HG02678 (cell line): ENCODE data around the gene TDRD9.

ENCODE experiments used
- ATAC-seq: cut with Tn5 transposase; IDR thresholded peaks from one replicate; pipeline ENCODE4 v1.9.1; 2021; ENCODE audit warnings: mild to moderate bottlenecking, moderate library complexity; ENCODE audit not compliant: unreplicated experiment

The TDRD9 gene

GRCh38 chr14:104087981-104088850 is 160.0 kb downstream of the TDRD9 start:
- no peak for ATAC-seq

GRCh38 chr14:104090071-104090748 is 162.0 kb downstream of the TDRD9 start:
- ATAC-seq = no peak

- ATAC-seq = no peak
Measured at GRCh38 chr14:104091061-104091926, 163.0 kb downstream of the TDRD9 start.

DNA sequence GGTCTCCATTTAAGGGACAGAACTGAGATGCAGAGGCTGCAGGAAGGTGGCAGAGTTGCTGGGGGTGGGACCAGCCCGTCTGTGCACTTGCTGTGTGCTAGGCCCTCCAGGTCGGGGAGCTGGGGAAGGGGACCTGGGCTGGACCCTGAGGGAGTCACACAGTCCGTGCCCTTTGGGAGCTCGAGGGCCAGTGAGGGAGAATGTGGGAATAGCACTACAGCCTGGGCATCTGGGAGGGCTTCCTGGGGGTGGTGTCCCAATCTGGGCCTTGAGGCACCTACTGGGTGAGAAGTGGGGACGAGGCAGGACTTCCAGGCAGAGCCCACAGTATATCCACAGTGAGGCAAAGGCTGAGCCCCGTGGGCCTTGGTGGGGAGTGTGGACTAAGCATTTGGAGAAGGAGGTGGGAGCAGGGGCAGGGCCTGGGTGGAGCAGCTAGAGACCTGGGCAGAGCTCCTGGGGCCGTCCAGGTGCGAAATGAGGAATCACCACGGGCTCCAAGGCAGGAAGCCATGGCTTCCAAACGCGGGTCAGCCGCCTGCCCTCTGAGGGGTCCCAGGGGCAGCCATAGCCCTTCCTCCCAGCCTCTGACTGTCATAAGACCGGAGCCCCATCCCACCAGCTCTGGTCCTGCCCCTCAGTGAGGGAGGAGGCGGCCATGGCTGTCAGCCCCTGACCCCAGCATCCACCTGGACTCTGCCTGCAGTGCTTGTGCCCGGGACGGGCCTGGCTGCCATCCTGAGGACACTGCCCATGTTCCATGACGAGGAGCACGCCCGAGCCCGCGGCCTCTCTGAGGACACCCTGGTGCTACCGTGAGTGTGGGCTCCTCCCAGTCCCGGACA is 163.9 kb downstream of the TDRD9 start:
- no peak for ATAC-seq

DNA sequence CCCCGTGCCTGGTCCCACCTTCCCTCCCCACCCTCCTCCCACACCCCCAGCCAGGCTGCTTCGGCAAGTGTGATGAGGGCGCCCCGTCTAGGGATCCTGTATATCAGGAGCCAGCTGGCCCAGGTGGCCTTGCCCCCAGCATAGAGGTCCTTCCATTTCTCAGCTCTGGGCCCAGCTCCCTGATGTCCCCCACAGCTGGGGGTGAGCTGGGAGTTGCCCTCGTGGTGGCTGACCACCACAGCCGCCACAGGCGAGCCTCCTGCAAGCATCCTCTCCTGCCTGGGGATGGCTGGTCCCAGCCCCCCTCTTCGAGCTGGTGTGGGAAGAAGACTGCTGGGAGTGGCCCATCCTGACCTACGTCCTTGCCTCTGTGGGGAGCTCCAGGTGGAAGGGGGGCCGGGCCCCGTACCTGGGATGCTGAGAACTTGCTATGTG is 164.7 kb downstream of the TDRD9 start:
- ATAC-seq = no peak

GRCh38 chr14:104093366-104094055 is 165.3 kb downstream of the TDRD9 start:
- no peak for ATAC-seq

GRCh38 chr14:104094056-104094708 is 165.9 kb downstream of the TDRD9 start:
- ATAC-seq = no peak

DNA sequence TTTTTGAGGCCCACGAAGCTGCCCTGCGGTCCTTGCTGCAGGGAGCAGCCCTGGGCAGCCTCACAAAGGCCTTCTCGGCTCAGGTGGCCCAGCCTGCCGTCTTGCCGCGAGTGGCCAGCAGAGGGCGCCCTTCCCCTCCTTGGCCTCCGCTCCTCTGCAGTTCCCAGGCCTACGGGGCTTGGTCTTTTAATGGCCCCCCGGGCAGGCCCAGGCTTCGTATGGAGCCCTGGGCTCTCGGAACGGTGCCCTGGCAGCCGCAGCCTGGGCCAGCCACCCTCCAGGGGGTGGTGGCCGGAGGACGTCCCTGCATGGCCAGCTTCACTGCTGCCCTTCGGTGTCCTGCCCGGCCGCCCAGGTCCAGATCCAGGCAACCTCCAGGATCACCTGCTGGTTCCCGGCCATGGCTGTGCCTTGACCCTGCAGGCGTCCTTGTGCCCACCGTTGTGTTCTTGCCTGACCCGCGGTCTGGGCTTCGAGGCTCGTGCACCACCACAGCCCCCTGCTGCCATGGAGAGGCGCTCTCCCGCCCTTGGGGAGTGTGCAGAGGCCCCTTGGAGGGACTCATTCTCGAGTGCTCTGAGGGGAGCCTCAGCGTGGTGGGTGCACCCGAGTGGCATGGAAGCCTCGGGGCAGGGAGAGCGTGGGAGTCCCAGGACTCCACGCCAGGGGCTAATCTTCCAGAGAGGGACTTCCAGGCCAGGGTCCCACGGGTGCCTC is 166.6 kb downstream of the TDRD9 start:
- no peak for ATAC-seq

GRCh38 chr14:104095426-104096310 is 167.4 kb downstream of the TDRD9 start:
- no peak for ATAC-seq

- ATAC-seq = no peak
Measured at GRCh38 chr14:104096318-104096717, 168.1 kb downstream of the TDRD9 start.

DNA sequence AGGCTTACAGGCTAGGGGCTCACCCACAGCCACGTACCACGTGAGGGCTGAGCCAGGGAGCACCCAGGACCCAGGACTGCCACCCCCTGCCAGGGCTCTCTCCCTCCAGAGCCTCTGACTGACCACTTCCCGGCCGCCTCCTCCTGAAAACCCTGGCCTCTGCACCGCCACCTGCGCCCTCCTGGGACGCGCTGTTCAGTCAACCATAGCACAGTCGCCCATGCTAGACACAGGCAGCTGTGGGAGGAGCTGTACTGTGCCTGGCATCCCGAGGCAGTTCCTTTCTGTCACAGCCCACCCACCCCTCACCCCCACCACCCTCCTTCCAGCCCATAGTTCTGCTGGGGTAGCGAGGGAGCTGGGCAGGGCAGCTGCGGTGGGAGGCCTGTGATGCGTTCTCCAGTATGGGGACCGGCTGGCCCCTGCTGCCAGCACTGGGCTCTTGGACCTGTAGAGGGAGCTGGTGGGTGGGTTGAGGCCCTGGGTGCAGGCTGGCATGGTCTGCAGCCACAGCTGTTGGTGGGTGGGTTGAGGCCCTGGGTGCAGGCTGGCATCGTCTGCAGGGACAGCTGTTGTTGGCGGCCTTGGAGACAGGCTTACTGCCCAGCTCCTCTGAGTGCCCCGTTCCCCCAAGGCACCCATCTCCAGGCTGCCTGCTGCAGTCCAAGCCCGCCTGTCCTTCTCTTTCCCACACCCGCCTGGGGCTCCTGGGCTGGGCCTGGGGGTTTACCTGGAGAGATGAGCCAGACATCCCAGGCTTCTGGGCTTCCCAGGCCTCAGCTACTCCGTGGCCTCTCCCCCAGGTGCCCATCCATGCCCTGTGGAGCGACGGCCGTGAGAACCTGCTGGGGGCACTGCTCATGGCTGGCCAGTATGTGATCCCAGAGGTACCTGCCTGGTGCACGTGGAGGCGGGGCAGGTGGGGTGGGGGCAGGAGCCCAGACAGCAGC is 168.8 kb downstream of the TDRD9 start:
- ATAC-seq = no peak

DNA sequence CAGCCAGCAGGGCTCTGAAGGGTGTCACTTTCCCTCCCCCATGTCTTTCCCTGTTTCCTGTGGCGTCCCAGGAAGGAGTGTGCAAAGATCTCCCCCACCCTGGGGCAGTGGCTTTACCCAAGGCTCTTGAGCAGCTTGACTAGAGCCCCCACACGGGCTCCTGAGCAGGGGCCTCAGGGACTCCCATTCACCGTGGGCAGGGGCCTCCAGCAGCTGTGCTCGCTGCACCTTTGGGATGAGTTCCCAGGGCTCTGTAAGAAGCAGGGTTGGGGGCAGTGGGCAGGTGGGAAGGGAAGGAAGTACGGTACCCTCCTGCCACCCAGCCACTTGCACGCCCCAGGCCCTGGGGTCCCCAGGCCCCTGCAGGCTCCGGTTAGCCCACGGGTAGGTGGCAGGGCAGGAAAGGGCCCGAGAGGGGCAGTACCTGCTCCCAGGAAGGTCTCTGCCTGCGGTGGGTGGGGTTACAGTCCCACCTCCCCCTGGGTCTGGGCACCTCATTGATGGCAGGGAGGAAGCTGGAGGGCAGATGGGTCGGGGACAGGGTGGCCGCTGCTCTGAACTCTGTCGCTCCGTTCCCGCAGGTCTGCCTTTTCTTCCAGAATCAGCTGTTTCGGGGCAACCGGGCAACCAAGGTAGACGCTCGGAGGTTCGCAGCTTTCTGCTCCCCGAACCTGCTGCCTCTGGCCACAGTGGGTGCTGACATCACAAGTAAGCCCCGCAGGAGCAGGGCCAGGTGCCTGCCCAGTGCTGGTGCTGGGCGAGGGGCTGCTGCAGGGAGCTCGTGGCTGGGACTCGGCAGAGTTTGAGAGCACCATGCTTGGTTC is 170.2 kb downstream of the TDRD9 start:
- ATAC-seq = no peak

- ATAC-seq = no peak
Measured at GRCh38 chr14:104099096-104100041, 171.1 kb downstream of the TDRD9 start.
